Spinal cord (tissue), 10 donors: ENCODE measurements around the gene KCNJ14. TPM values are rescaled to one million over a fixed set of nuclear protein-coding genes. Genes with fewer than 3 reads are reported as not detected.
A peak's percentile ranks its signal among the peaks of the same experiment; 100 is the strongest.

Source experiments
- DNase-seq, 6 donors: peaks; one replicate each; pipeline versions ENCODE4 v3.0.0 to v3.0.0-alpha.2; 2013 to 2015; ENCODE audit warnings: low spot score in 6 of 6, low read depth in 4 of 6
- H3K27ac ChIP-seq: one replicate; pipeline ENCODE4 v1.5.1; 2013; ENCODE audit warnings: low read depth, low read length, control low read depth
- H3K27me3 ChIP-seq: one replicate; pipeline ENCODE4 v1.6.1; 2013; ENCODE audit warnings: low read length; ENCODE audit not compliant: control insufficient read depth, insufficient read depth
- H3K36me3 ChIP-seq: one replicate; pipeline ENCODE4 v1.6.1; 2013; ENCODE audit warnings: low read length; ENCODE audit not compliant: control insufficient read depth, insufficient read depth
- H3K4me1 ChIP-seq: one replicate; pipeline ENCODE4 v1.6.1; 2013; ENCODE audit warnings: low read length; ENCODE audit not compliant: control insufficient read depth, insufficient read depth
- H3K4me3 ChIP-seq: one replicate; pipeline ENCODE4 v1.5.1; 2013; ENCODE audit warnings: low read depth, low read length, control low read depth
- H3K9me3 ChIP-seq: one replicate; pipeline ENCODE4 v1.6.1; 2013; ENCODE audit warnings: low read length; ENCODE audit not compliant: control insufficient read depth, insufficient read depth
- WGBS: methylation state at CpG from one replicate; pipeline ENCODE4 v1.1.5; 2013; ENCODE audit warnings: missing lambda C conversion rate; ENCODE audit not compliant: insufficient coverage; 5-methylcytosine and 5-hydroxymethylcytosine counted together
- polyA plus RNA-seq, 2 donors: library from polyadenylated mRNA; unstranded; fragments of 120-200 nt; gene quantifications; one replicate each; pipeline ENCODE4 v1.2.1, GENCODE V29; 2013; ENCODE audit not compliant: insufficient read length in 2 of 2
- total RNA-seq, 2 donors: library from RNA; depleted of rRNA in 1 of 2; stranded (reverse); fragments of 120-200 nt in 1 of 2; fragments of >200 nt in 1 of 2; gene quantifications; one replicate each; pipeline versions ENCODE4 v1.2.3 to v1.2.4, GENCODE V29; 2013 to 2014
- donor health status: healthy.

KCNJ14 gene
- total and polyA plus RNA-seq, 4 donors = 0.61 to 2.1 (median 1.3) TPM

DNA sequence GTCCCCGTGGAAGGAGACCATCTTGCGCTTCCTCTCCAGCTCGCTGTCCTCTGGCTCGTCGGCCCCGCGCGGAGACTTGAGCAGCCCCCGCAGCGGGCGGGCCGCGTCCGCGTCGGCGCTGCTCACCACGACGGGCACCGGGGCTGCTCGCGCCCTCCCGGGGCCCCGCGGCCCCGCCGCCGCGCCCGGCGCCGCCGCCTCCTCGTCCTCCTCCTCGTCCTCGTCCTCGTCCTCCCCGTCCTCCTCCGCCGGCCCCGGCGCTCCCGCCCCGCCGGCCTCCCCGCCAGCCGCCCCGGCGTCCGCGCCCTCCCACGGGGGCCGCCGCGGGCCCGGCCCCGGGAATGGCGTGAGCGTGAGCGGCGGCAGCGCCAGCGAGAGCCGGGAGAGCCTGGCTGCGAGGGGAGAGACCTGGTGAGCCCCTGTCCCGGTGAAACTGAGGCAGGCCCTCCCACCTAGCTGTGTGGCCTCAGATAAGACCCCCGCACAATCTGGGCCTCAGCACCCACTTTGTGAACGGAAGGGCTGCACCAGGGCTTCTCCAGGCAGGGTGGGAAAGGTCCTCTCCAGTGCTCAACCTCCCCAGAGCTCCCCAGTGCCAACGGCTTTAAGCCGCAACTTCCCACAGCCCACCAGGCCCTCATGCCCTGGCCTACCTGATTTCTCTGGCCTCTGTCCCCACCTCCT, 38.5 kb downstream of the KCNJ14 start:
- WGBS = 4% methylated on average over 70 of the region's 70 CpGs
- DNase-seq = no peak
- H3K27ac ChIP-seq = peak overlapping the region; percentile 47
- peaks cover 54% of the 10 kb centered on the region for H3K4me1 ChIP-seq
- no peaks in the 10 kb centered on the region for H3K9me3 ChIP-seq
- peaks cover 7% of the 10 kb centered on the region for H3K27me3 ChIP-seq
- peaks cover 36% of the 10 kb centered on the region for H3K36me3 ChIP-seq
- peak overlapping the region; percentile 48 for H3K4me3 ChIP-seq

DNA sequence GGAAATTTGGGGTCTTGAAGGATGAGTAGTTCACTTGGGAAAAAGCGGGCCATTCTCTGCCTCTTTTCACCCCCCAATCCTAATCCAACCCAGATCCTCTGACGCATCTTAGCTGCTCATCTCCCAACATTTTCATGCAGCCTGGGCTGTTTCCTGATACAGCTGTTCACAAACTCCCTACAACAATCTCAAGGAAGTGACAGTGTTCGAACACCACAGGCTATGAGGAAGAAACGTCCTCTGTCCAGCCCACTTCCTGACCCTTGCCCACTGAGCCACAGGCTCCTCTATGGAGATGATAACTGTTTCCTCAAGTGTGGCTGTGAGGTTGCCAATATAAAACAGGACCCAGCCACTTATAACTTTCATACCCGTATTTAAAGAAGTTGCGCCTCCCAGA, 40.0 kb downstream of the KCNJ14 start:
- Histone ChIP-seq H3K4me3 (no peak overlapping the region), H3K9me3 (no peaks in the 10 kb centered on the region), H3K27me3 (peaks cover 7% of the 10 kb centered on the region), H3K36me3 (peaks cover 40% of the 10 kb centered on the region), H3K27ac (no peak overlapping the region), H3K4me1 (peaks cover 50% of the 10 kb centered on the region)
- DNase-seq = no peak
- WGBS = 85% methylated on average over 3 of the region's 6 CpGs

GRCh38 chr19:48496959-48497727, 41.8 kb downstream of the KCNJ14 start:
- peaks cover 2% of the 10 kb centered on the region for H3K27me3 ChIP-seq
- 68% methylated on average over 45 of the region's 45 CpGs for WGBS
- peaks cover 41% of the 10 kb centered on the region for H3K4me1 ChIP-seq

DNA sequence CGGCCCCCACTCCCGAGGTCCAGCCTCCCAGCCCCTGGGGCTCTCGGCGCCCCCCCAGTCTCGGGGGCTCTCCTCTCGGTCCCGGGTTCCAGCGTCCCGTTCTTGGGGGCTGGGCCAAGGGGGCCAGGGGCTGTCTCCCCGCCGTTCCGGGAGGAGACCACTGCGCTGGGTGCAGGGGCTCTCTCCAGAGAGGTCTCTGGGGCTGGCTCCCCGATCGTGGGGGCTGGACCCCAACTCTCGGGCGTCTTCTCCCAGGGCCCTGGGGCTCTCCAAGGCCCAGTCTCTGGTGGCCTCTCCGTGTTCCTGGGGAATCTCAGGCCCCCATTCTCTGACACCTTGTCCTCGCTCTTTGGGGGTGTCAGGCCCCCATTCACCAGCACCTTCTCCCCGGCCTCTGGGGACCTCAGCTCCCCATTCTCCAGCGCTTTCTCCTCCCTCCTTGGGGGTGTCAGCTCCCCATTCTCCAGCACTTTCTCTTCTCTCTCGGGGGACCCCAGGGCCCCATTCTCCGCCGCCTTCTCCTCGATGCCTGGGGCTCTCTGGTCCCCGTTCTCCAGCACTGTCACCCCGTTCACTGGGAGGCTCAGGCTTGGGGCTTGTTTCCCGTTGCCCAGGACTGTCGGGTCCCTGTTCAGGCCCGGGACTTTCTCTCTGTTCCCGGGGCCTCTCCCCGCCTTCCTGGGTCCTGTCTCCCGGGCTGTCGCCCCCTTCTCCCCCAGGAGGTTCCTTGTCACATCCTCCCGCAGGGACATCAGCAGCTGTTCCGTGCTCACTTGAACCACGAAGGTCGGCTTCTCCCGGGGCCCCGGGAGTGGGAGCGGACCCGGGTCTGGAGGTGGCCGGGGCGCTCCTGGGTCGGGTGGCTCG, 42.6 kb downstream of the KCNJ14 start:
- H3K27me3 ChIP-seq = peaks cover 2% of the 10 kb centered on the region
- no peak overlapping the region for H3K4me3 ChIP-seq
- DNase-seq = no peak
- peaks cover 58% of the 10 kb centered on the region for H3K36me3 ChIP-seq
- peaks cover 38% of the 10 kb centered on the region for H3K4me1 ChIP-seq
- H3K27ac ChIP-seq = no peak overlapping the region
- H3K9me3 ChIP-seq = no peaks in the 10 kb centered on the region
- 70% methylated on average over 44 of the region's 46 CpGs for WGBS

More at GRCh38 chr19:48496959-48497727, 41.8 kb downstream of the KCNJ14 start:
- peaks cover 50% of the 10 kb centered on the region for H3K36me3 ChIP-seq
- H3K9me3 ChIP-seq = no peaks in the 10 kb centered on the region
- H3K27ac ChIP-seq = no peak overlapping the region
- no peak overlapping the region for H3K4me3 ChIP-seq
- DNase-seq = no peak

DNA sequence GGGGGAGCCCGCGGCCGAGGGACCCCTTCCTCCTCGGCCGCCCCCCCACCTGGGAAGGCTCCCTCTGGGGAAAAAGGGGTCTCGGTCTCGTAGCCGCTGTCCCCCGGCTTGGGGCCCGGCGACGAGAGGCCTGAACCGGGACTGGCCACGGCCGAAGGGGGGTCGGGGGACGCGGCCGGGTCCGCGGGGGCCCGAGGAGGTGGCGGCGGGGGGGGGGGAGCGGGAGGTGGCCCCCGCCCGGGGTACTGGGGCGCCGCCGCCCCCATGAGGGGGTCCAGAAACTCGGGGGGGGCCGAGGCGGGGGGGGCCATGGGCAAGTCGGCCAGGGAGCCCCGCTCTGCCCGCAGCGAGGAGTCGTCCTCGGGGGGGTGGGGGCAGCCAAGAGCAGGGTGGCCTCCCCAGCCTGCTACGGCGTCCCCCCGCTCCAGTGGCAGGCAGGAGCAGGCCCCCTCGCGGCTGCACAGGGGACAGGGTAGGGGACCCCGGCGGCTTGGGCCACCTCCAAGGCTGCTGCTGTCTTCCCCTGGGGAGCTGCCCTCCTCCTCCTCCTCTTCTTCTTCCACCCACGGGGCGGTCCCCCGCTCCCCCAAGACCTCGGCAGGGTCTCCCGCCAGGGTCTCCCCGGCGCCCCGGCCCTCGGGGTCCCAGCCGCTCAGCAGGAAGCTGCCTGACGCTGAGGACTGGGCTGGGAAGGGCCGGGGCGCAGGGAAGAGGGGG, 43.4 kb downstream of the KCNJ14 start:
- Histone ChIP-seq H3K9me3 (no peaks in the 10 kb centered on the region), H3K27ac (no peak overlapping the region), H3K4me3 (no peak overlapping the region), H3K27me3 (peaks cover 2% of the 10 kb centered on the region), H3K4me1 (peaks cover 34% of the 10 kb centered on the region), H3K36me3 (peaks cover 66% of the 10 kb centered on the region)
- DNase-seq = no peak
- WGBS = 62% methylated on average over 21 of the region's 59 CpGs

DNA sequence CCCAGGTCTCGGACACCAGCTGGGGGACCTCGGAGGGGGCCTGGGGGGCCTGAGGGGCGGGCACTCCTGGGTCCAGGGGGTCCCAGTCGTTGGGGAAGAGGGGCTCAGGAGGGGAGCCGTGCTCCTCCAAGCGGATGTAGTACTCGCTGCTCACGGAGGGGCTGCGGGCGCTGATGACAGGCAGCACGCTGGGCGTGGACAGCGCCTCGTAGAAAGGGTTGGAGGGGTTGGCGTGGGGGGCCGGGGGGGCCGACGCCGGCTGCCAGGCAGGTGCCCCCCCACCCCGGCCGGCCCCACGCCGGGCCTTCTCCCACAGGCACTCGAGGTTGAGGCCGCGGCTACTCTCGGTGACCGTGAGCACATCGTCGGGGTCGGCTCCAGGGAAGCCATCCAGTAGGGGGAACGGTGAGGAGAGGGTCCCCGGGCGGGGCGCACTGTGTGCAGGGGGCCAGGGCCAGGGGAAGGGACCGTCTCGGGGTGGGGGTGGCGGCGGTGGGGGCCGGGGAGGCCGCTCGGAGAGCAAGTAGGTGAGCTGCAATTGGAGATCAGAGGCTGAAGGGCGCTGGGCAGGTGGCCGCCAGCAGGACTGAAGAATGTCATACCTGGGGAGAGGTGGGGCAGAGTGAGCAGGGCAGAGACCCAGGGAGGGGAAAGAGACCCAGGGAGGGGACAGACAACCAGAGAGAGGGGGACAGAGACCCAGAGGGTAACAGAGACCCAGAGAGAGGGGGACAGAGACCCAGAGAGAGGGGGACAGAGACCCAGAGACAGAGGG, 44.1 kb downstream of the KCNJ14 start:
- Histone ChIP-seq H3K4me3 (no peak overlapping the region), H3K9me3 (no peaks in the 10 kb centered on the region), H3K27ac (no peak overlapping the region), H3K36me3 (peaks cover 70% of the 10 kb centered on the region), H3K27me3 (peaks cover 2% of the 10 kb centered on the region), H3K4me1 (peaks cover 28% of the 10 kb centered on the region)
- DNase-seq = no peak
- 75% methylated on average over 40 of the region's 44 CpGs for WGBS

- H3K36me3 ChIP-seq = peaks cover 82% of the 10 kb centered on the region
- no peak overlapping the region for H3K27ac ChIP-seq
- H3K27me3 ChIP-seq = peaks cover 2% of the 10 kb centered on the region
- H3K4me3 ChIP-seq = no peak overlapping the region
- peak in 1 of 6 donors; percentile 0 for DNase-seq
- peaks cover 28% of the 10 kb centered on the region for H3K4me1 ChIP-seq
- WGBS = 57% methylated on average over 32 of the region's 32 CpGs
- no peaks in the 10 kb centered on the region for H3K9me3 ChIP-seq
Measured at GRCh38 chr19:48500830-48501493, 45.6 kb downstream of the KCNJ14 start.

DNA sequence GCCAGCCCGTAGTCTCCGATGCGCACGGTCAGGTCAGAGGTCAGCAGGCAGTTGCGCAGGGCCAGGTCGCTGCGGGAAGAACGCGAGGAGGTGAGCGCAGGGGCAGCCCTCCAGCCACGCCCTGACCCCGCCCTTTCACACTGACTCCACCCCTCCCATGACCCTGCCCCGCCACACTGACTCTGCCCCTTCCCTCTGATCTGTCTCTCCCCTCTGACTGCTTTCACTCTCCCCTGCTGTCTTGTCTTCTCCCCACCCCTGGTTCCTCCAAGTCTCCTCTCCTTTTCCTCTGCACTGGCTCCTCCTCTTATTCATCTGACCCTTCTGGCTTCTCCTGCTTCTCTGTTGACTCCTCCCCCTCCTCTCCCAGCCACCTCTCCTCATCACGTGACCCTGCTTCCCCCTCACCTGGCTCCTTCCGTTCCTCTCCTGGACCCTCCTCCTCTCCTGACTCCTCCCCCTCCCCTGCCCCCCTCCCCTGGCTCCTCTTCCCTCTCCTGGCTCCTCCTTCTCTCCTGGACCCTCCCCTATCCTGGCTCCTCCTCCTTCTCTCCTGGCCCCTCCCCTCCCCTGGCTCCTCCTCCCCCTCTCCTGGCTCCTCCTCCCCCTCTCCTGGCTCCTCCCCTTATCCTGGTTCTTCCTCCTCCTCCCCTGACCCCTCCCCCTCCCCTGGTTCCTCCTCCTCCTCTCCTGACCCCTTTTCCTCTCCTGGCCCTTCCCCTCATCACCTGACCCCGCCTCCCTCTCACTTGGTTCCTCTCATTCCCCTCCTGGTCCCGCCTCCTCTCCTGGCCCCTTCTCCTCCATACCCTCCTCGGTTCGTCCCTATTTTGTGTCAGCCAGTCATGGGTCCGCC, 46.3 kb downstream of the KCNJ14 start:
- Histone ChIP-seq H3K27me3 (peaks cover 2% of the 10 kb centered on the region), H3K9me3 (no peaks in the 10 kb centered on the region), H3K36me3 (peaks cover 89% of the 10 kb centered on the region), H3K4me3 (no peak overlapping the region), H3K27ac (no peak overlapping the region), H3K4me1 (peaks cover 28% of the 10 kb centered on the region)
- WGBS = 19% methylated on average over 20 of the region's 20 CpGs
- DNase-seq = peak in 2 of 6 donors; percentile 21 to 39
